Measurements from ENCODE around the gene NLRP9.

Gene NLRP9

GRCh38 chr19:55686311-55687050 lies 51.7 kb downstream of the NLRP9 start:
- no peak for DNase-seq

- no peak for DNase-seq
Measured at GRCh38 chr19:55685776-55686175, 52.4 kb downstream of the NLRP9 start.

- no peak for DNase-seq
Measured at GRCh38 chr19:55684946-55685681, 53.1 kb downstream of the NLRP9 start.

GRCh38 chr19:55683449-55684261 lies 54.5 kb downstream of the NLRP9 start:
- no peak for DNase-seq

GRCh38 chr19:55681131-55682092 lies 56.8 kb downstream of the NLRP9 start:
- no peak for DNase-seq

GRCh38 chr19:55680339-55681130 lies 57.7 kb downstream of the NLRP9 start:
- no peak for DNase-seq

- DNase-seq = no peak
Measured at GRCh38 chr19:55679343-55680257, 58.6 kb downstream of the NLRP9 start.

- DNase-seq = no peak
Measured at GRCh38 chr19:55678121-55678671, 60.0 kb downstream of the NLRP9 start.

GRCh38 chr19:55677572-55678028 lies 60.6 kb downstream of the NLRP9 start:
- no peak for DNase-seq

GRCh38 chr19:55676889-55677505 lies 61.2 kb downstream of the NLRP9 start:
- no peak for DNase-seq

- DNase-seq = no peak
Measured at GRCh38 chr19:55676383-55676782, 61.8 kb downstream of the NLRP9 start.

- no peak for DNase-seq
Measured at GRCh38 chr19:55675661-55676354, 62.4 kb downstream of the NLRP9 start.

GRCh38 chr19:55674841-55675660 lies 63.2 kb downstream of the NLRP9 start, which contains the start of gene EPN1:
Gene EPN1 (plus strand): TSS chr19:55675226. CDS start chr19:55678628, 3,402 bp downstream.
- peak; percentile 96 to 97 for DNase-seq

- DNase-seq = no peak
Measured at GRCh38 chr19:55674459-55674840, 63.8 kb downstream of the NLRP9 start.

GRCh38 chr19:55673889-55674288 lies 64.3 kb downstream of the NLRP9 start:
- DNase-seq = no peak

GRCh38 chr19:55673465-55673864 lies 64.7 kb downstream of the NLRP9 start:
- DNase-seq = no peak

GRCh38 chr19:55672418-55672817 lies 65.8 kb downstream of the NLRP9 start:
- DNase-seq = no peak

- no peak for DNase-seq
Measured at GRCh38 chr19:55671054-55671378, 67.2 kb downstream of the NLRP9 start.

All from NCI-H2081 (cell line).